HL-60/S4 treated with retinoic acid at 250 ng/mL for 4 days and 3 days (cell line): ENCODE data around the gene TPBG.

Experiments used
- in situ Hi-C: fragments of 300-500 bp; cut with MboI; formaldehyde crosslinking; loops from 2 replicates; pipeline ENCODE4 v1.7.0; 2022; ENCODE audit warnings: low sequenced_read_pairs

The TPBG gene, protein sequence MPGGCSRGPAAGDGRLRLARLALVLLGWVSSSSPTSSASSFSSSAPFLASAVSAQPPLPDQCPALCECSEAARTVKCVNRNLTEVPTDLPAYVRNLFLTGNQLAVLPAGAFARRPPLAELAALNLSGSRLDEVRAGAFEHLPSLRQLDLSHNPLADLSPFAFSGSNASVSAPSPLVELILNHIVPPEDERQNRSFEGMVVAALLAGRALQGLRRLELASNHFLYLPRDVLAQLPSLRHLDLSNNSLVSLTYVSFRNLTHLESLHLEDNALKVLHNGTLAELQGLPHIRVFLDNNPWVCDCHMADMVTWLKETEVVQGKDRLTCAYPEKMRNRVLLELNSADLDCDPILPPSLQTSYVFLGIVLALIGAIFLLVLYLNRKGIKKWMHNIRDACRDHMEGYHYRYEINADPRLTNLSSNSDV

GRCh38 chr6:82363428-82364086 is at the start of gene TPBG:
Gene TPBG (plus strand): TSS chr6:82363817. CDS start chr6:82364962, 1,145 bp downstream.
- in situ Hi-C loops = no loop called here

GRCh38 chr6:82322386-82322785 is 41.2 kb upstream of the TPBG start:
- in situ Hi-C loops = no loop called here

GRCh38 chr6:82329766-82330165 is 33.9 kb upstream of the TPBG start:
- in situ Hi-C loops = no loop called here

- in situ Hi-C loops = no loop called here
Observed at GRCh38 chr6:82330171-82330804, 33.3 kb upstream of the TPBG start.

GRCh38 chr6:82331031-82331773 is 32.4 kb upstream of the TPBG start:
- in situ Hi-C loops = no loop called here

- in situ Hi-C loops = no loop called here
Observed at GRCh38 chr6:82333781-82334180, 29.8 kb upstream of the TPBG start.

DNA sequence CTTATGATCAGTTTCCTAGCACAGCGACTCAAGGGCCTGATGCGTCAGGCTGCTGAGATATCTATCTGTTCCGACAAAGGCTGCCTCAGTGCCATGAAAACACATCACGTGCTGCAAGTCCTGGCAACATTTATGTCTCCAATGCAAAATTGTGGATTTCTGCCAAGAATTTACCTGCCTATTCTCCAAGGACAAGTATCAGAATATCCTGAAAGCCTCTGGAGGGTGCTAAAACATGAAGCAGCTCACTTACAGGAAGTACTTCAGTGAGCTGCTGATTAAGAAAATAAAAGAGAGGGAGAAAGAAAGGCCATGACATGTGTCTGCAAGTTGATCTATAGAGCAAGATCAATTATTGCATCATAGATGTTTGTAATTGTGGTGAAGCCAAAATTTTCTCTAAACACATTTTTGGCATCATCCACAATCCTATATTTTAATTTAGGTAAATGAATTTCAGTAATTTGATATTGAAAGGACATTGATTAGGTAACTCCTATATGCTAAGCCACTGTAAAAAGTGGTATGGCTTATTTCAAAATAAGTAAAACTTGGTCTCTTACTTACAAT is 25.8 kb upstream of the TPBG start:
- in situ Hi-C loops = no loop called here

DNA sequence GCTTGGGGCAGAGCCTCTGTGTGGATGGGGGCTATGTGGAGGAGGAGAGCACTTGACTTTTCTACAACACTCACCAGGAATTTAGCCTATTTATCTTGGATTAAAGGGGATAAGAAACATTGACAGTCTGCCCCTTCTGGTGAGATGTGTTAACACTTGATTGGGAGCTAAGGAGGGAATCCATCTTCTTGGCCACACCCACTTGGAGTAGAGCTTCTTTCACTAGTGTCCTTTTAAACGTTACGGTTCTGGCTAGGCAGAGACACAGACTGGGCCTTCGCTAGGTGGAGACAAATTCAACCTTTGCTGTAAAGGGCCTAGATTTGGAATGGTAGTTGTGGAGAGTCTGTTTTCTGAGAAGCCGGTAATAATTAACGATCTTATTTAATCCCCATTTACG is 15.5 kb upstream of the TPBG start:
- in situ Hi-C loops = no loop called here

DNA sequence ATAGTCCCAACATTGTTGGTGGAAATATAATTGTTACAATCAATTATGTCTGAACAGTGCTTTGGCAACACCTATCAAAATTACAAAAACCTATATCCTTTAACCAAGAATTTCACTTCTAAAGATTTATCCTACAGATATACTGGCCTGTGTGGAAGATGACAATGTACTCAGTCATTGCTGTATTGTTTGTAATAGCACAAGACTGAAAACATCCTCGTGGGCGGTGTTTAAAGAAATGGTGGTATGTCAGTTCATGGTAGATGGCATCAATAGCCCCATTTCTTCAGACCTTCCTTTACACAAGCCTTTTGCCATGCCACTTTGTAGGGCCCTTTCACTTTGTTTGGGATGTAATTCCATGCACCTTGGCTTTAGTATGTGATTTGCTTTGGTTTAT is 9.8 kb upstream of the TPBG start:
- in situ Hi-C loops = no loop called here

- in situ Hi-C loops = no loop called here
Observed at GRCh38 chr6:82360552-82360951, 3.1 kb upstream of the TPBG start.

DNA sequence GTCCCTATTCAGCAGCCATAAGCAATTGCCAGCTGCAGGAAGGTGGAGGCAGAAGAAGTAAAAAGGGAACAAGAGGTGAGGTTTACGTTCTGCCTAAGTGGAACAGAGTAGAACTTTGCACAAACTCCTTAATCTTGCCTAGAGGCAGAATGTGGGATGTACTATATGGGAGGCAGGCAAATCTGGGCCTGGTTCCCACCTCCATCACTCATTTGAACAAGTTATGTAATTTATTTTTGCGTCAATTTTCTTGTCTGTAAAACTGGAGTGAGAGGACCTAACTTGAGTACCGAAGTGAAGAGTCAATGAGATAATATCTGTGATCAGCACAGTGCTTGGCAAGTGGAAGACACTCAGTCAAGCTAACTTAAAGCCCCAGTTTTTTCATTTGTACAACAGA is 2.0 kb upstream of the TPBG start:
- in situ Hi-C loops = no loop called here

- in situ Hi-C loops = no loop called here
Observed at GRCh38 chr6:82362144-82362543, 1.5 kb upstream of the TPBG start.

GRCh38 chr6:82362878-82363427 is 664 bp upstream of the TPBG start:
- in situ Hi-C loops = no loop called here

DNA sequence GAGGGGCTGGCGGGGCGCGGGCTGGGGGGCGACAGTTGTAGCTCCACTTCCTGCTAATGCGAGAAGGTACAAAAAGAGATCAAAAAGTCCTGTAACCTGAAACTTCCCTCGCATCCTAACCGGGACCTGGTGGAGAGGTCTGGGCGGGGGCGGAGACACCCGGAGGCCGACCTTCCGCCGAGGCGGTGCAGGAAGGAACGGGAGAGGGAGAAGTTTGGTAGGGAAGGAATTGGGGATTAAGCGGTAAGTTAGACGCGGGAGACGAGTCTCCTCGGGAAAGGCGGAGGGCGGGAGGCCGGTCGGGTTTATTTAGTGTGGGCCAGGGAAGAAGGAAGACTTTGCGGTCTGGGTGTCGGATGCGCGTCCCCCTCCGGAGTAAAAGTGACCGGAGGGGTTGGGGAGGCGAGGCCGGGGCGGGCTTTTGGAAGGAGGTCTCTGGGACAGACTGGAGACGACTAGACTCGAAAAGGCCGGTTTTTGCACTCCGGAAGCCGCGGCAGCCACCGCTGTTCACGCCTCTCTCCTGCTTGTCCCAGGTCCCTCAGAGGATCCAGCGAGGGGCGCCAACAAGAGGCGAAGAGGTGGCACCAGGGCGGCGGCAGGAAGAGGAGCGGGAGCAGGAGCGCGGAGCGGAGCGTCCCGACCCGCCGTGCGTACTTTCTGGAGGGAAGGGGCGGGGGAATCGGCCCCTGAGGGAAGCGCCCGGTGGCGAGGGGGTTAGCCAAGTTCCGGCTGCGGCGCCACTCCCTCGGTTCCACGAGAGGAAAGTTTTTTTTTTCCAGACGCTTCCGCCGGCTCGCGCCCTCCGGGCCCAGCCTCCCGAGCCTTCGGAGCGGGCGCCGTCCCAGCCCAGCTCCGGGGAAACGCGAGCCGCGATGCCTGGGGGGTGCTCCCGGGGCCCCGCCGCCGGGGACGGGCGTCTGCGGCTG is 734 bp downstream of the TPBG start:
- in situ Hi-C loops = no loop called here

DNA sequence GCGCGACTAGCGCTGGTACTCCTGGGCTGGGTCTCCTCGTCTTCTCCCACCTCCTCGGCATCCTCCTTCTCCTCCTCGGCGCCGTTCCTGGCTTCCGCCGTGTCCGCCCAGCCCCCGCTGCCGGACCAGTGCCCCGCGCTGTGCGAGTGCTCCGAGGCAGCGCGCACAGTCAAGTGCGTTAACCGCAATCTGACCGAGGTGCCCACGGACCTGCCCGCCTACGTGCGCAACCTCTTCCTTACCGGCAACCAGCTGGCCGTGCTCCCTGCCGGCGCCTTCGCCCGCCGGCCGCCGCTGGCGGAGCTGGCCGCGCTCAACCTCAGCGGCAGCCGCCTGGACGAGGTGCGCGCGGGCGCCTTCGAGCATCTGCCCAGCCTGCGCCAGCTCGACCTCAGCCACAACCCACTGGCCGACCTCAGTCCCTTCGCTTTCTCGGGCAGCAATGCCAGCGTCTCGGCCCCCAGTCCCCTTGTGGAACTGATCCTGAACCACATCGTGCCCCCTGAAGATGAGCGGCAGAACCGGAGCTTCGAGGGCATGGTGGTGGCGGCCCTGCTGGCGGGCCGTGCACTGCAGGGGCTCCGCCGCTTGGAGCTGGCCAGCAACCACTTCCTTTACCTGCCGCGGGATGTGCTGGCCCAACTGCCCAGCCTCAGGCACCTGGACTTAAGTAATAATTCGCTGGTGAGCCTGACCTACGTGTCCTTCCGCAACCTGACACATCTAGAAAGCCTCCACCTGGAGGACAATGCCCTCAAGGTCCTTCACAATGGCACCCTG is 1.6 kb downstream of the TPBG start:
- in situ Hi-C loops = no loop called here

GRCh38 chr6:82367704-82368103 is 4.1 kb downstream of the TPBG start:
- in situ Hi-C loops = no loop called here

- in situ Hi-C loops = no loop called here
Observed at GRCh38 chr6:82370788-82371187, 7.2 kb downstream of the TPBG start.

DNA sequence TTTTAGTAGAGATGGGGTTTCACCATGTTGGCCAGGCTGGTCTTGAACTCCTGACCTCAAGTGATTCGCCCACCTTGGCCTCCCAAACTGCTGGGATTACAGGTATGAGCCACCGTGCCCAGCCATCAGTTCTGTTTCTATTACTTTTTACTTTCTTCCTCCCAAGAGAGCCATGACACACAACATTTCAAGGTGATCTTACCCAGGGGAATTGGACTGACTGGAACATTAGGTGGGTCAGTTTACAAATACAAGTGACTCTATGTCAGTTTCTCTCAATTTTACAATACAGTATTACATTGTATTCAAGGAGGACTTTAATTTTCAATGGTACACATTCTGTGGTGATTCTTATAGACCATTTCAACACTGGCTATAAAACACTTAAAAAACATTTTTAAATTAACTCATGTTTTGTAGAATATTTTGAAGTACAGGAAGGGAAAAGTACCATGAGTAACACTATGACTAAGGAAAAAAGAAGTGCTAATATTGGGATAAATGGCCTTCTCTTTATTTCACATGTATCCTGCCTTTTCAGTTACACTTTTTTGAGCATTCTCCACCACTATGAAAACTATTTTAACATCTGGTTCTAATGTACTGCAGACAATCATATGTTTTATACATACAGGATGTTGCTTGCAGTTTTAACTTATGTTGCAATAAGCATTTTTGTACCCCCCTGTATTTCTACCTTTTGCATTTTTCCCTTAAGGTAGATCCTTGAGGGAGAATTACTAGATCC is 8.4 kb downstream of the TPBG start:
- in situ Hi-C loops = no loop called here
